ENCODE measurements around the gene TAS2R5. TPM values are rescaled to one million over a fixed set of nuclear protein-coding genes. Genes with fewer than 3 reads are reported as not detected.
"Not testable (repeated sequence)": the region's sequence is repeated elsewhere in the genome, so short reads cannot be mapped to it uniquely, and the experiment has no call there.

TAS2R5 gene
- total RNA-seq, 4 donors from 2014 or later: 2.1 to 6.0 (median 5.2) TPM

DNA sequence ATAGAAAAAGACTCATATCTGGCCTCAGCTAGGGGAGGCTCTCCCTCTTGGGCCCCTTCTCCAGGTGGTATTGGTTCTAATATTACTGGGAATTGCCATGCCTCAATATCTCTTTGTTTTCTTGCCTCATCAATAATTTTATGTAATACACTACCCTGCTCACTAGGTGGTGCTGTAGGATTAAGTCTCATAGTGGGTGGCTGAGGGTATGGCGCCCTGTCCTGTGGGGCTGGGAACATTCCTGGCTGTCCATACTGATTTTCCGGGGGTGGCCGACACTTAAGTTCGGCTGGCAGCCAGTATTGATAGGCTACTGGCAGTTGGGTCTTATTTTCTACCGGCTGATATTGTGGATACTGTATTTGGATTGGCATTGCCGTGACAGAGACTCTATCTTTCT is 35.1 kb upstream of the TAS2R5 start:
- peaks cover 4 to 79% (median 7%) of the 10 kb centered on the region in 3 donors for H3K36me3 ChIP-seq
- DNase-seq: no peak

DNA sequence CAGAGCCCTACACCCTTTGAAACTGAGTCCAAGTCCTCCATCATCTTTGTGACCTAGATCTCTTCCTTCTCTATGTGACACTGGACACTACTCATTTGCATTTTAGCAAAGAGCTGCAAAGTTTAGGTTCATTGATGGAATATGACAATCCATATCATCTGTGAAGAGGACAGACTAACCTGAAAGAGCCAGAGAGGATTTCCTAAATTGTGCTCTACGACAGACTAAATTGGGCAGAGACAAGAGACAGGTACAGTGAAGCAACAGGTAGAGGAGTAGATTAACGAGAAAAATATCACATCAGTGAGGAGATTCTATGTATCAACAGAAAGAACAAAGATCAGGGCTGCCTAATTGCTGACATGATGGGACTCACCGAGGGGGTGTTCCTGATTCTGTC is 26.2 kb upstream of the TAS2R5 start, which contains the start of gene TAS2R3:
TAS2R3 (plus strand) TSS at position 301 of the 400 bp plus-strand sequence; CDS start at position 363, 62 bp downstream.
- H3K27ac ChIP-seq: no peak within 1 kb of the TSS
- no peak within 1 kb of the TSS for H3K4me3 ChIP-seq
- H3K4me1 ChIP-seq: no peaks in the 10 kb centered on the region
- H3K9me3 ChIP-seq: no peaks in the 10 kb centered on the region
- H3K36me3 ChIP-seq: peaks cover 0 to 31% (median 0%) of the 10 kb centered on the region in 3 donors
- TF ChIP-seq POLR2A (IDR thresholded peaks at IDR 0.05): no peak
- TF ChIP-seq, protein P1, sequence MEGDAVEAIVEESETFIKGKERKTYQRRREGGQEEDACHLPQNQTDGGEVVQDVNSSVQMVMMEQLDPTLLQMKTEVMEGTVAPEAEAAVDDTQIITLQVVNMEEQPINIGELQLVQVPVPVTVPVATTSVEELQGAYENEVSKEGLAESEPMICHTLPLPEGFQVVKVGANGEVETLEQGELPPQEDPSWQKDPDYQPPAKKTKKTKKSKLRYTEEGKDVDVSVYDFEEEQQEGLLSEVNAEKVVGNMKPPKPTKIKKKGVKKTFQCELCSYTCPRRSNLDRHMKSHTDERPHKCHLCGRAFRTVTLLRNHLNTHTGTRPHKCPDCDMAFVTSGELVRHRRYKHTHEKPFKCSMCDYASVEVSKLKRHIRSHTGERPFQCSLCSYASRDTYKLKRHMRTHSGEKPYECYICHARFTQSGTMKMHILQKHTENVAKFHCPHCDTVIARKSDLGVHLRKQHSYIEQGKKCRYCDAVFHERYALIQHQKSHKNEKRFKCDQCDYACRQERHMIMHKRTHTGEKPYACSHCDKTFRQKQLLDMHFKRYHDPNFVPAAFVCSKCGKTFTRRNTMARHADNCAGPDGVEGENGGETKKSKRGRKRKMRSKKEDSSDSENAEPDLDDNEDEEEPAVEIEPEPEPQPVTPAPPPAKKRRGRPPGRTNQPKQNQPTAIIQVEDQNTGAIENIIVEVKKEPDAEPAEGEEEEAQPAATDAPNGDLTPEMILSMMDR (IDR thresholded peaks at IDR 0.05): no peak
- no peak for DNase-seq
- H3K27me3 ChIP-seq: no peaks in the 10 kb centered on the region

More for the DNA sequence above, 35.1 kb upstream of the TAS2R5 start:
- Histone ChIP-seq H3K4me1 (no peaks in the 10 kb centered on the region), H3K9me3 (peaks cover 0 to 27% (median 0%) of the 10 kb centered on the region in 4 donors), H3K4me3 (no peak overlapping the region), H3K27ac (no peak overlapping the region), H3K27me3 (no peaks in the 10 kb centered on the region)
- TF ChIP-seq, protein P1 (IDR thresholded peaks at IDR 0.05): peak in 4 of 6 experiments; percentile 18 to 47 (median 37)
- TF ChIP-seq POLR2A (IDR thresholded peaks at IDR 0.05): no peak

- not testable (repeated sequence) for H3K9me3 ChIP-seq, H3K36me3 ChIP-seq, H3K4me3 ChIP-seq, H3K27me3 ChIP-seq, DNase-seq, H3K27ac ChIP-seq, H3K4me1 ChIP-seq
Measured at GRCh38 chr7:141770083-141770583, 19.9 kb upstream of the TAS2R5 start.

DNA sequence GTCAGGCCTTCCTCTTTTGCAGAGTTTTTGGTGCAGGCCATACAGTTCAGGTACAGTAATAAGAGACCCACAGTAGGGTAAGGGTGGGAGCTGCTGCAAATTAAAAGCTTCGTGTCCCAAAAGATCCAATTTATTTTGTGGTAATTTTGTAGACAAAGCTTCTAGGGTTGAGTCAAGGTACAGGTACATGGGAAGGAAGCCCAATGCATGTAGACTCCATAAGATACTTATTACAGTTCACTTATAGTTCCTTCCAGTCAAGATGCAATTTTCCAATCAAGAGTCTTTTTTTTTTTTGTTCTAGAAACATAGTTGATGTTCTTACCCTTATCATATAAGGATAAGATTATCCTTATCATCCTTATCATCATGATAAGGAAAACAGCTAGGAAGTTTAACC is 13.6 kb upstream of the TAS2R5 start, which contains the start of gene TAS2R4:
TAS2R4 (plus strand) TSS at position 301 of the 400 bp plus-strand sequence. CDS start 1,815 bp downstream, outside the sequence.
- peaks cover 0 to 10% (median 0%) of the 10 kb centered on the region in 3 donors for H3K36me3 ChIP-seq
- no peak for DNase-seq
- H3K4me3 ChIP-seq: no peak within 1 kb of the TSS
- no peaks in the 10 kb centered on the region for H3K4me1 ChIP-seq
- H3K27ac ChIP-seq: no peak within 1 kb of the TSS
- TF ChIP-seq, protein P1 (IDR thresholded peaks at IDR 0.05): no peak
- TF ChIP-seq POLR2A (IDR thresholded peaks at IDR 0.05): no peak
- no peaks in the 10 kb centered on the region for H3K27me3 ChIP-seq
- no peaks in the 10 kb centered on the region for H3K9me3 ChIP-seq

DNA sequence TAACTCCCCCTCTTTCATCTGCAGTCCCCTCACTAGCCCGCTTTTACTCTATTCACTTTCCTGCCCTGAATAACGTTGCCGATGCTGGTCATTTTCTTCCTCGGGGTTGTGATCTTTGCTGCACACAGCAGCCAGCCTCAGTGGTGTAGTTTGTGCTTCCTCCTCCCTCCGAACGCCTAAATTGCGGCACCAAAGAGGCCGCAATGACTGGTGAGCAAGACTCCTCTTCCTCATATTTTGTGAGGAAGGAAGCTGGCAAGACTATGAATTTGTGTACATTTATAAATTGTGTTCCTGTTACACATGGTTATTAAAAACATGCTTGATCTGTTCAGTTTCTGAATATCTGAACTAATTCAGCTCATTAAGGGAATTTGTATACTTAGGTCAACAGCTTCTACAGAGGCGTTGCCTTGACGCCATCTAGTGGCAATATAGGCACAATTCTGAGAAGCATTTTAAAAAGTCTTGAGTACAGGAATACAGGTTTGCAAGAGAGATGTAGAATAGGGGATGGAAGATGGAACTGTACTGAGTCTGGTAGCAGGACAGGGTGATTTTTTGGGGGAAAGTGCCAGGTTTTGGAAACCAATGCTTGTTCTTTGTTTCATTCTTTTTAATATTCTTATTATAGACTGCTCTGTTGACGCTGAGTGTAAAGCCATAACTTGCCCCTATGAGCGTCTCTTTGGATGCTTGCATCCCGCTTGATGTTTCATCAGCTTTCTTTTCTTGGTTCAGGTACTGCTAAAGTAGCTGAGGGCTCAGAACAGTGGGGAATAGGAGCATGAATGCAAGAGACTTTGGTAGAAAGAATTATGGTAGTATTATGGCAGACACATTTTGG is 4.1 kb upstream of the TAS2R5 start:
- Histone ChIP-seq H3K4me3 (no peak overlapping the region), H3K9me3 (no peaks in the 10 kb centered on the region), H3K36me3 (peaks cover 0 to 6% (median 0%) of the 10 kb centered on the region in 3 donors), H3K4me1 (no peaks in the 10 kb centered on the region), H3K27me3 (no peaks in the 10 kb centered on the region), H3K27ac (no peak overlapping the region)
- TF ChIP-seq POLR2A (IDR thresholded peaks at IDR 0.05): no peak
- TF ChIP-seq, protein P1 (IDR thresholded peaks at IDR 0.05): peak; percentile 37 to 76 (median 70)
- peak in 1 of 3 donors; percentile 76 for DNase-seq

GRCh38 chr7:141788296-141788695 is 1.7 kb upstream of the TAS2R5 start:
- no peak for TF ChIP-seq POLR2A (IDR thresholded peaks at IDR 0.05)
- TF ChIP-seq, protein P1 (IDR thresholded peaks at IDR 0.05): no peak
- H3K36me3 ChIP-seq: peaks cover 0 to 6% (median 0%) of the 10 kb centered on the region in 3 donors
- H3K27ac ChIP-seq: no peak overlapping the region
- H3K4me1 ChIP-seq: no peaks in the 10 kb centered on the region
- no peak for DNase-seq
- no peaks in the 10 kb centered on the region for H3K9me3 ChIP-seq
- no peaks in the 10 kb centered on the region for H3K27me3 ChIP-seq
- no peak overlapping the region for H3K4me3 ChIP-seq
